ENCODE measurements around the gene TAF8.
A peak's percentile ranks its signal among the peaks of the same experiment; 100 is the strongest.

Gene TAF8

GRCh38 chr6:42091718-42092023 is 41.3 kb downstream of the TAF8 start:
- Histone ChIP-seq H3K36me3 (ENCODE audit: control insufficient read depth in 1 of 2, insufficient read depth in 2 of 2, low read length in 2 of 2) (peaks cover 0 to under 1% of the 10 kb centered on the region in 2 donors), H3K27ac (ENCODE audit: low read length) (no peak overlapping the region), H3K4me3 (ENCODE audit: low read depth in 1 of 2, low read length in 2 of 2) (no peak overlapping the region), H3K4me1 (ENCODE audit: control insufficient read depth in 1 of 2, insufficient read depth in 2 of 2, low read length in 2 of 2) (peaks cover 0 to 6% of the 10 kb centered on the region in 2 donors), H3K27me3 (ENCODE audit: low read depth, low read length) (no peaks in the 10 kb centered on the region), H3K9me3 (ENCODE audit: control insufficient read depth in 1 of 2, low read length in 2 of 2) (no peaks in the 10 kb centered on the region)

GRCh38 chr6:42093582-42094329 is 43.4 kb downstream of the TAF8 start:
- Histone ChIP-seq H3K27me3 (ENCODE audit: low read depth, low read length) (no peaks in the 10 kb centered on the region), H3K4me1 (ENCODE audit: control insufficient read depth in 1 of 2, insufficient read depth in 2 of 2, low read length in 2 of 2) (peaks cover 0 to 6% of the 10 kb centered on the region in 2 donors), H3K9me3 (ENCODE audit: control insufficient read depth in 1 of 2, low read length in 2 of 2) (no peaks in the 10 kb centered on the region), H3K36me3 (ENCODE audit: control insufficient read depth in 1 of 2, insufficient read depth in 2 of 2, low read length in 2 of 2) (no peaks in the 10 kb centered on the region), H3K4me3 (ENCODE audit: low read depth in 1 of 2, low read length in 2 of 2) (no peak overlapping the region), H3K27ac (ENCODE audit: low read length) (no peak overlapping the region)

GRCh38 chr6:42095094-42095493 is 44.8 kb downstream of the TAF8 start:
- no peaks in the 10 kb centered on the region for H3K36me3 ChIP-seq (ENCODE audit: control insufficient read depth in 1 of 2, insufficient read depth in 2 of 2, low read length in 2 of 2)
- no peak overlapping the region for H3K4me3 ChIP-seq (ENCODE audit: low read depth in 1 of 2, low read length in 2 of 2)
- no peak overlapping the region for H3K27ac ChIP-seq (ENCODE audit: low read length)
- no peaks in the 10 kb centered on the region for H3K27me3 ChIP-seq (ENCODE audit: low read depth, low read length)
- no peaks in the 10 kb centered on the region for H3K9me3 ChIP-seq (ENCODE audit: control insufficient read depth in 1 of 2, low read length in 2 of 2)
- H3K4me1 ChIP-seq (ENCODE audit: control insufficient read depth in 1 of 2, insufficient read depth in 2 of 2, low read length in 2 of 2): peaks cover 0 to 12% of the 10 kb centered on the region in 2 donors

- Histone ChIP-seq H3K9me3 (ENCODE audit: control insufficient read depth in 1 of 2, low read length in 2 of 2) (no peaks in the 10 kb centered on the region), H3K36me3 (ENCODE audit: control insufficient read depth in 1 of 2, insufficient read depth in 2 of 2, low read length in 2 of 2) (no peaks in the 10 kb centered on the region), H3K4me3 (ENCODE audit: low read depth in 1 of 2, low read length in 2 of 2) (no peak overlapping the region), H3K27me3 (ENCODE audit: low read depth, low read length) (no peaks in the 10 kb centered on the region), H3K27ac (ENCODE audit: low read length) (no peak overlapping the region), H3K4me1 (ENCODE audit: control insufficient read depth in 1 of 2, insufficient read depth in 2 of 2, low read length in 2 of 2) (peaks cover 0 to 12% of the 10 kb centered on the region in 2 donors)
Observed at GRCh38 chr6:42095776-42096541, 45.6 kb downstream of the TAF8 start.

- Histone ChIP-seq H3K36me3 (ENCODE audit: control insufficient read depth in 1 of 2, insufficient read depth in 2 of 2, low read length in 2 of 2) (peaks cover 0 to 7% of the 10 kb centered on the region in 2 donors), H3K4me1 (ENCODE audit: control insufficient read depth in 1 of 2, insufficient read depth in 2 of 2, low read length in 2 of 2) (peaks cover 0 to 17% of the 10 kb centered on the region in 2 donors), H3K4me3 (ENCODE audit: low read depth in 1 of 2, low read length in 2 of 2) (no peak overlapping the region), H3K9me3 (ENCODE audit: control insufficient read depth in 1 of 2, low read length in 2 of 2) (no peaks in the 10 kb centered on the region), H3K27me3 (ENCODE audit: low read depth, low read length) (no peaks in the 10 kb centered on the region), H3K27ac (ENCODE audit: low read length) (peak overlapping the region; percentile 87)
Observed at GRCh38 chr6:42099340-42100028, 49.2 kb downstream of the TAF8 start.

- H3K36me3 ChIP-seq (ENCODE audit: control insufficient read depth in 1 of 2, insufficient read depth in 2 of 2, low read length in 2 of 2): peaks cover 0 to 7% of the 10 kb centered on the region in 2 donors
- H3K9me3 ChIP-seq (ENCODE audit: control insufficient read depth in 1 of 2, low read length in 2 of 2): no peaks in the 10 kb centered on the region
- no peaks in the 10 kb centered on the region for H3K27me3 ChIP-seq (ENCODE audit: low read depth, low read length)
- H3K4me3 ChIP-seq (ENCODE audit: low read depth in 1 of 2, low read length in 2 of 2): no peak overlapping the region
- H3K27ac ChIP-seq (ENCODE audit: low read length): peak overlapping the region; percentile 87
- H3K4me1 ChIP-seq (ENCODE audit: control insufficient read depth in 1 of 2, insufficient read depth in 2 of 2, low read length in 2 of 2): peaks cover 0 to 17% of the 10 kb centered on the region in 2 donors
Observed at GRCh38 chr6:42100029-42100901, 49.9 kb downstream of the TAF8 start.

GRCh38 chr6:42101186-42101657 is 50.9 kb downstream of the TAF8 start:
- Histone ChIP-seq H3K4me3 (ENCODE audit: low read depth in 1 of 2, low read length in 2 of 2) (no peak overlapping the region), H3K36me3 (ENCODE audit: control insufficient read depth in 1 of 2, insufficient read depth in 2 of 2, low read length in 2 of 2) (peaks cover 0 to 7% of the 10 kb centered on the region in 2 donors), H3K4me1 (ENCODE audit: control insufficient read depth in 1 of 2, insufficient read depth in 2 of 2, low read length in 2 of 2) (peaks cover 0 to 12% of the 10 kb centered on the region in 2 donors), H3K27ac (ENCODE audit: low read length) (peak overlapping the region; percentile 69), H3K27me3 (ENCODE audit: low read depth, low read length) (no peaks in the 10 kb centered on the region), H3K9me3 (ENCODE audit: control insufficient read depth in 1 of 2, low read length in 2 of 2) (no peaks in the 10 kb centered on the region)

GRCh38 chr6:42103216-42103615 is 52.9 kb downstream of the TAF8 start:
- Histone ChIP-seq H3K36me3 (ENCODE audit: control insufficient read depth in 1 of 2, insufficient read depth in 2 of 2, low read length in 2 of 2) (peaks cover 0 to 7% of the 10 kb centered on the region in 2 donors), H3K4me3 (ENCODE audit: low read depth in 1 of 2, low read length in 2 of 2) (no peak overlapping the region), H3K9me3 (ENCODE audit: control insufficient read depth in 1 of 2, low read length in 2 of 2) (no peaks in the 10 kb centered on the region), H3K27ac (ENCODE audit: low read length) (peak overlapping the region; percentile 54), H3K4me1 (ENCODE audit: control insufficient read depth in 1 of 2, insufficient read depth in 2 of 2, low read length in 2 of 2) (peaks cover 0 to 11% of the 10 kb centered on the region in 2 donors), H3K27me3 (ENCODE audit: low read depth, low read length) (no peaks in the 10 kb centered on the region)

- Histone ChIP-seq H3K4me1 (ENCODE audit: control insufficient read depth in 1 of 2, insufficient read depth in 2 of 2, low read length in 2 of 2) (peaks cover 0 to 11% of the 10 kb centered on the region in 2 donors), H3K36me3 (ENCODE audit: control insufficient read depth in 1 of 2, insufficient read depth in 2 of 2, low read length in 2 of 2) (peaks cover 0 to 7% of the 10 kb centered on the region in 2 donors), H3K27me3 (ENCODE audit: low read depth, low read length) (no peaks in the 10 kb centered on the region), H3K9me3 (ENCODE audit: control insufficient read depth in 1 of 2, low read length in 2 of 2) (no peaks in the 10 kb centered on the region), H3K4me3 (ENCODE audit: low read depth in 1 of 2, low read length in 2 of 2) (peak overlapping the region in 1 of 2 donors; percentile 60), H3K27ac (ENCODE audit: low read length) (peak overlapping the region; percentile 54)
Observed at GRCh38 chr6:42103753-42104094, 53.4 kb downstream of the TAF8 start.

- Histone ChIP-seq H3K4me3 (ENCODE audit: low read depth in 1 of 2, low read length in 2 of 2) (peak overlapping the region in 1 of 2 donors; percentile 60), H3K36me3 (ENCODE audit: control insufficient read depth in 1 of 2, insufficient read depth in 2 of 2, low read length in 2 of 2) (peaks cover 0 to 7% of the 10 kb centered on the region in 2 donors), H3K27ac (ENCODE audit: low read length) (peak overlapping the region; percentile 54), H3K27me3 (ENCODE audit: low read depth, low read length) (no peaks in the 10 kb centered on the region), H3K9me3 (ENCODE audit: control insufficient read depth in 1 of 2, low read length in 2 of 2) (no peaks in the 10 kb centered on the region), H3K4me1 (ENCODE audit: control insufficient read depth in 1 of 2, insufficient read depth in 2 of 2, low read length in 2 of 2) (peaks cover 0 to 6% of the 10 kb centered on the region in 2 donors)
Observed at GRCh38 chr6:42104095-42104803, 53.9 kb downstream of the TAF8 start.

All from muscle layer of duodenum (tissue), 2 donors.